Measurements from ENCODE around the gene SLC26A9. TPM values are rescaled to one million over a fixed set of nuclear protein-coding genes. Genes with fewer than 3 reads are reported as not detected.

Gene SLC26A9
- total and polyA plus RNA-seq, 2 experiments from 2014 or later, result not detected

GRCh38 chr1:205914730-205915129 lies 28.5 kb downstream of the SLC26A9 start:
- H3K27me3 Mint-ChIP-seq (ENCODE audit: insufficient read depth, low read depth, poor library complexity), result peaks cover 13% of the 10 kb centered on the region
- no peak for DNase-seq (ENCODE audit: low spot score)
- Histone ChIP-seq H3F3A (replicated peaks; ENCODE audit: low read depth) (no peaks in the 10 kb centered on the region), H3K27me3 (ENCODE audit: insufficient read depth) (no peaks in the 10 kb centered on the region), H3K4me2 (no peak overlapping the region), H2AFZ (no peak overlapping the region), H3K36me3 (ENCODE audit: insufficient read depth) (no peaks in the 10 kb centered on the region), H3K27ac (ENCODE audit: low read depth) (no peak overlapping the region), H3K79me2 (replicated peaks; ENCODE audit: insufficient read depth) (no peaks in the 10 kb centered on the region), H3K4me3 (no peak overlapping the region), H3K9me2 (ENCODE audit: insufficient read depth) (0 out of 2 replicates have a peak, but pooled peaks cover 3% of the 10 kb centered on the region), H4K20me1 (replicated peaks; ENCODE audit: insufficient read depth) (no peaks in the 10 kb centered on the region), H3K4me1 (ENCODE audit: insufficient read depth) (no peaks in the 10 kb centered on the region)
- no peaks in the 10 kb centered on the region for H3K36me3 Mint-ChIP-seq (ENCODE audit: low read depth)
- no peak for ATAC-seq
- peaks cover 17% of the 10 kb centered on the region for H3K4me1 Mint-ChIP-seq
- TF ChIP-seq, protein P1, sequence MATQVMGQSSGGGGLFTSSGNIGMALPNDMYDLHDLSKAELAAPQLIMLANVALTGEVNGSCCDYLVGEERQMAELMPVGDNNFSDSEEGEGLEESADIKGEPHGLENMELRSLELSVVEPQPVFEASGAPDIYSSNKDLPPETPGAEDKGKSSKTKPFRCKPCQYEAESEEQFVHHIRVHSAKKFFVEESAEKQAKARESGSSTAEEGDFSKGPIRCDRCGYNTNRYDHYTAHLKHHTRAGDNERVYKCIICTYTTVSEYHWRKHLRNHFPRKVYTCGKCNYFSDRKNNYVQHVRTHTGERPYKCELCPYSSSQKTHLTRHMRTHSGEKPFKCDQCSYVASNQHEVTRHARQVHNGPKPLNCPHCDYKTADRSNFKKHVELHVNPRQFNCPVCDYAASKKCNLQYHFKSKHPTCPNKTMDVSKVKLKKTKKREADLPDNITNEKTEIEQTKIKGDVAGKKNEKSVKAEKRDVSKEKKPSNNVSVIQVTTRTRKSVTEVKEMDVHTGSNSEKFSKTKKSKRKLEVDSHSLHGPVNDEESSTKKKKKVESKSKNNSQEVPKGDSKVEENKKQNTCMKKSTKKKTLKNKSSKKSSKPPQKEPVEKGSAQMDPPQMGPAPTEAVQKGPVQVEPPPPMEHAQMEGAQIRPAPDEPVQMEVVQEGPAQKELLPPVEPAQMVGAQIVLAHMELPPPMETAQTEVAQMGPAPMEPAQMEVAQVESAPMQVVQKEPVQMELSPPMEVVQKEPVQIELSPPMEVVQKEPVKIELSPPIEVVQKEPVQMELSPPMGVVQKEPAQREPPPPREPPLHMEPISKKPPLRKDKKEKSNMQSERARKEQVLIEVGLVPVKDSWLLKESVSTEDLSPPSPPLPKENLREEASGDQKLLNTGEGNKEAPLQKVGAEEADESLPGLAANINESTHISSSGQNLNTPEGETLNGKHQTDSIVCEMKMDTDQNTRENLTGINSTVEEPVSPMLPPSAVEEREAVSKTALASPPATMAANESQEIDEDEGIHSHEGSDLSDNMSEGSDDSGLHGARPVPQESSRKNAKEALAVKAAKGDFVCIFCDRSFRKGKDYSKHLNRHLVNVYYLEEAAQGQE (IDR thresholded peaks at IDR 0.05; ENCODE audit: unreplicated experiment), result no peak
- TF ChIP-seq, protein P2, sequence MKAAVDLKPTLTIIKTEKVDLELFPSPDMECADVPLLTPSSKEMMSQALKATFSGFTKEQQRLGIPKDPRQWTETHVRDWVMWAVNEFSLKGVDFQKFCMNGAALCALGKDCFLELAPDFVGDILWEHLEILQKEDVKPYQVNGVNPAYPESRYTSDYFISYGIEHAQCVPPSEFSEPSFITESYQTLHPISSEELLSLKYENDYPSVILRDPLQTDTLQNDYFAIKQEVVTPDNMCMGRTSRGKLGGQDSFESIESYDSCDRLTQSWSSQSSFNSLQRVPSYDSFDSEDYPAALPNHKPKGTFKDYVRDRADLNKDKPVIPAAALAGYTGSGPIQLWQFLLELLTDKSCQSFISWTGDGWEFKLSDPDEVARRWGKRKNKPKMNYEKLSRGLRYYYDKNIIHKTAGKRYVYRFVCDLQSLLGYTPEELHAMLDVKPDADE (IDR thresholded peaks at IDR 0.05), result no peak
- TF ChIP-seq POLR2AphosphoS5 (IDR thresholded peaks at IDR 0.05; ENCODE audit: low read depth) (no peak), NANOG (IDR thresholded peaks at IDR 0.05; ENCODE audit: borderline replicate concordance) (no peak), STAT1 (IDR thresholded peaks at IDR 0.05; ENCODE audit: unreplicated experiment) (no peak), ZNF331 (CRISPR knock-in tag; IDR thresholded peaks at IDR 0.05; ENCODE audit: low read depth) (no peak), EZH2 (IDR thresholded peaks at IDR 0.05; ENCODE audit: low read depth, unreplicated experiment) (no peak), JUNB (IDR thresholded peaks at IDR 0.05; ENCODE audit: unreplicated experiment) (no peak), ZNF114 (CRISPR knock-in tag; IDR thresholded peaks at IDR 0.05) (no peak), ZNF462 (CRISPR knock-in tag; IDR thresholded peaks at IDR 0.05) (no peak), EZH2phosphoT487 (IDR thresholded peaks at IDR 0.05; ENCODE audit: unreplicated experiment) (no peak), CREB1 (CRISPR knock-in tag; IDR thresholded peaks at IDR 0.05; ENCODE audit: low read depth) (no peak)
- TF ChIP-seq, protein P3, sequence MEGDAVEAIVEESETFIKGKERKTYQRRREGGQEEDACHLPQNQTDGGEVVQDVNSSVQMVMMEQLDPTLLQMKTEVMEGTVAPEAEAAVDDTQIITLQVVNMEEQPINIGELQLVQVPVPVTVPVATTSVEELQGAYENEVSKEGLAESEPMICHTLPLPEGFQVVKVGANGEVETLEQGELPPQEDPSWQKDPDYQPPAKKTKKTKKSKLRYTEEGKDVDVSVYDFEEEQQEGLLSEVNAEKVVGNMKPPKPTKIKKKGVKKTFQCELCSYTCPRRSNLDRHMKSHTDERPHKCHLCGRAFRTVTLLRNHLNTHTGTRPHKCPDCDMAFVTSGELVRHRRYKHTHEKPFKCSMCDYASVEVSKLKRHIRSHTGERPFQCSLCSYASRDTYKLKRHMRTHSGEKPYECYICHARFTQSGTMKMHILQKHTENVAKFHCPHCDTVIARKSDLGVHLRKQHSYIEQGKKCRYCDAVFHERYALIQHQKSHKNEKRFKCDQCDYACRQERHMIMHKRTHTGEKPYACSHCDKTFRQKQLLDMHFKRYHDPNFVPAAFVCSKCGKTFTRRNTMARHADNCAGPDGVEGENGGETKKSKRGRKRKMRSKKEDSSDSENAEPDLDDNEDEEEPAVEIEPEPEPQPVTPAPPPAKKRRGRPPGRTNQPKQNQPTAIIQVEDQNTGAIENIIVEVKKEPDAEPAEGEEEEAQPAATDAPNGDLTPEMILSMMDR (conservative IDR thresholded peaks at IDR 0.05; ENCODE audit: low read depth in 2 of 2), result no peak
- no peak overlapping the region for H3K27ac Mint-ChIP-seq
- H3K4me3 Mint-ChIP-seq, result no peak overlapping the region
- no peaks in the 10 kb centered on the region for H3K9me3 Mint-ChIP-seq

Data from GM23338 (cell line).